Measurements from ENCODE around the gene UBR1. TPM values are rescaled to one million over a fixed set of nuclear protein-coding genes. Genes with fewer than 3 reads are reported as not detected.

Gene UBR1
- total RNA-seq, 1 experiment from 2014 or later, result 17.9 TPM

DNA sequence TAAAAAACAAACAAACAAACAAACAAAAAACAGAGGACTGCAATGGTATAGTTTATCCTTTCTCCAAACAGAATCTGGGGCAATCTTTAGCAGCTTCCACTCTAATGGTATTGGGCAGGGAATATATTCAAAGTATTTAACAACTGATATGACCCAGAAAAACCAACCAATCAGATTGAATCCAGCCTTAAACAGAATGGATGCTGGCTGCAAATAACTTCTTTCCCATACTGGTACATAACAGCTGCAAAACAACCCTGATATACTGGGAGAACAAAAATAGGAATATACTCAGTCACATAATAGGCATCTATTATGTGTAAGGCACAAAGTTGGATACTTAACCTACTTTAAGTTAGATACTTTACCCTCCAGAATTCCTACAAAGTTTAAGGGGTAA lies 49.1 kb downstream of the UBR1 start:
- H3K4me1 ChIP-seq (ENCODE audit: control insufficient read depth in 1 of 2, insufficient read depth in 2 of 2, low read length in 2 of 2), result no peaks in the 10 kb centered on the region
- H3K27me3 ChIP-seq (ENCODE audit: insufficient read depth, low read length), result no peaks in the 10 kb centered on the region
- TF ChIP-seq CBX3 (IDR thresholded peaks at IDR 0.05; ENCODE audit: low read depth), result no peak
- TF ChIP-seq, protein P1, sequence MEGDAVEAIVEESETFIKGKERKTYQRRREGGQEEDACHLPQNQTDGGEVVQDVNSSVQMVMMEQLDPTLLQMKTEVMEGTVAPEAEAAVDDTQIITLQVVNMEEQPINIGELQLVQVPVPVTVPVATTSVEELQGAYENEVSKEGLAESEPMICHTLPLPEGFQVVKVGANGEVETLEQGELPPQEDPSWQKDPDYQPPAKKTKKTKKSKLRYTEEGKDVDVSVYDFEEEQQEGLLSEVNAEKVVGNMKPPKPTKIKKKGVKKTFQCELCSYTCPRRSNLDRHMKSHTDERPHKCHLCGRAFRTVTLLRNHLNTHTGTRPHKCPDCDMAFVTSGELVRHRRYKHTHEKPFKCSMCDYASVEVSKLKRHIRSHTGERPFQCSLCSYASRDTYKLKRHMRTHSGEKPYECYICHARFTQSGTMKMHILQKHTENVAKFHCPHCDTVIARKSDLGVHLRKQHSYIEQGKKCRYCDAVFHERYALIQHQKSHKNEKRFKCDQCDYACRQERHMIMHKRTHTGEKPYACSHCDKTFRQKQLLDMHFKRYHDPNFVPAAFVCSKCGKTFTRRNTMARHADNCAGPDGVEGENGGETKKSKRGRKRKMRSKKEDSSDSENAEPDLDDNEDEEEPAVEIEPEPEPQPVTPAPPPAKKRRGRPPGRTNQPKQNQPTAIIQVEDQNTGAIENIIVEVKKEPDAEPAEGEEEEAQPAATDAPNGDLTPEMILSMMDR (IDR thresholded peaks at IDR 0.05 in 2 of 3, conservative IDR thresholded peaks at IDR 0.05 in 1 of 3; ENCODE audit: borderline replicate concordance in 1 of 3, insufficient read depth in 1 of 3, low read depth in 2 of 3, low read length in 2 of 3), result no peak
- no peak for TF ChIP-seq ELF1 (IDR thresholded peaks at IDR 0.05; ENCODE audit: borderline replicate concordance, low read depth)
- TF ChIP-seq, protein P2, sequence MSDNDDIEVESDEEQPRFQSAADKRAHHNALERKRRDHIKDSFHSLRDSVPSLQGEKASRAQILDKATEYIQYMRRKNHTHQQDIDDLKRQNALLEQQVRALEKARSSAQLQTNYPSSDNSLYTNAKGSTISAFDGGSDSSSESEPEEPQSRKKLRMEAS (IDR thresholded peaks at IDR 0.05), result no peak
- TF ChIP-seq, protein P3, sequence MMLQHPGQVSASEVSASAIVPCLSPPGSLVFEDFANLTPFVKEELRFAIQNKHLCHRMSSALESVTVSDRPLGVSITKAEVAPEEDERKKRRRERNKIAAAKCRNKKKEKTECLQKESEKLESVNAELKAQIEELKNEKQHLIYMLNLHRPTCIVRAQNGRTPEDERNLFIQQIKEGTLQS (IDR thresholded peaks at IDR 0.05), result no peak
- no peak for TF ChIP-seq EZH2phosphoT487 (IDR thresholded peaks at IDR 0.05; ENCODE audit: borderline replicate concordance)
- no peak for TF ChIP-seq EZH2 (IDR thresholded peaks at IDR 0.05)
- no peak for TF ChIP-seq YY1 (IDR thresholded peaks at IDR 0.05; ENCODE audit: extremely low read depth, insufficient replicate concordance, low read depth, low read length)
- TF ChIP-seq, protein P4, sequence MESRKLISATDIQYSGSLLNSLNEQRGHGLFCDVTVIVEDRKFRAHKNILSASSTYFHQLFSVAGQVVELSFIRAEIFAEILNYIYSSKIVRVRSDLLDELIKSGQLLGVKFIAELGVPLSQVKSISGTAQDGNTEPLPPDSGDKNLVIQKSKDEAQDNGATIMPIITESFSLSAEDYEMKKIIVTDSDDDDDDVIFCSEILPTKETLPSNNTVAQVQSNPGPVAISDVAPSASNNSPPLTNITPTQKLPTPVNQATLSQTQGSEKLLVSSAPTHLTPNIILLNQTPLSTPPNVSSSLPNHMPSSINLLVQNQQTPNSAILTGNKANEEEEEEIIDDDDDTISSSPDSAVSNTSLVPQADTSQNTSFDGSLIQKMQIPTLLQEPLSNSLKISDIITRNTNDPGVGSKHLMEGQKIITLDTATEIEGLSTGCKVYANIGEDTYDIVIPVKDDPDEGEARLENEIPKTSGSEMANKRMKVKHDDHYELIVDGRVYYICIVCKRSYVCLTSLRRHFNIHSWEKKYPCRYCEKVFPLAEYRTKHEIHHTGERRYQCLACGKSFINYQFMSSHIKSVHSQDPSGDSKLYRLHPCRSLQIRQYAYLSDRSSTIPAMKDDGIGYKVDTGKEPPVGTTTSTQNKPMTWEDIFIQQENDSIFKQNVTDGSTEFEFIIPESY (IDR thresholded peaks at IDR 0.05; ENCODE audit: extremely low read depth, insufficient replicate concordance, low read length), result no peak
- H3K9ac ChIP-seq (ENCODE audit: low read length), result no peak overlapping the region
- H4K20me1 ChIP-seq (ENCODE audit: insufficient read depth), result no peaks in the 10 kb centered on the region
- H3K79me2 ChIP-seq (ENCODE audit: insufficient read depth, low read length), result no peaks in the 10 kb centered on the region
- H3K9me2 ChIP-seq (ENCODE audit: insufficient read depth), result no peaks in the 10 kb centered on the region
- H3K9me3 ChIP-seq (ENCODE audit: control insufficient read depth in 1 of 2, insufficient read depth in 1 of 2, low read depth in 1 of 2, low read length in 2 of 2), result no peaks in the 10 kb centered on the region
- H3K4me2 ChIP-seq (ENCODE audit: low read length), result no peak overlapping the region
- BruUV-seq (replicated peaks), result no TSS peak
- ATAC-seq, result no peak
- H3K4me3 ChIP-seq (replicated peaks in 1 of 2; ENCODE audit: low read depth in 1 of 2, low read length in 2 of 2), result no peak overlapping the region
- intact Hi-C loops (cut with micrococcal nuclease), result no loop called here
- DNase-seq (ENCODE audit: low read depth, low spot score), result no peak
- peaks cover 14 to 24% of the 10 kb centered on the region in 2 experiments; a peak in 3 of 4 replicates for H3K36me3 ChIP-seq (ENCODE audit: control insufficient read depth in 1 of 2, insufficient read depth in 2 of 2, low read length in 2 of 2)
- RAD21 ChIA-PET (ENCODE audit: low non-redundant PET in 1 of 2, low total read pairs in 2 of 2, uncharacterized antibody in 2 of 2, unreplicated experiment in 2 of 2), result no interaction called here
- H3K27ac ChIP-seq (ENCODE audit: low read depth, low read length), result no peak overlapping the region
- POLR2A ChIA-PET, result no interaction called here
- H2AFZ ChIP-seq (ENCODE audit: low read depth, low read length, poor library complexity, severe bottlenecking), result no peak overlapping the region
- CTCF ChIA-PET, result no interaction called here

All from HCT116 (cell line).